HL-60 (cell line): ENCODE data around the gene HNF1B.

Experiments
- DNase-seq, 2 experiments: peaks; one replicate each; pipeline ENCODE4 v3.0.0-alpha.2; 2010 to 2020; ENCODE audit warnings: low read depth in 1 of 2, low spot score in 1 of 2
- H3K27ac ChIP-seq: fragments of 250-450 bp; sonication (Bioruptor Pico); replicated peaks from 2 replicates; pipeline ENCODE4 v1.5.1; 2020; ENCODE audit warnings: mild to moderate bottlenecking, moderate library complexity
- H3K27me3 ChIP-seq: fragments of 250-450 bp; sonication (Bioruptor Pico); 2 replicates; pipeline ENCODE4 v1.5.1; 2021; ENCODE audit warnings: mild to moderate bottlenecking, moderate library complexity; ENCODE audit not compliant: insufficient read depth, poor library complexity, severe bottlenecking
- H3K4me3 ChIP-seq: replicated peaks from 2 replicates; pipeline ENCODE4 v1.5.1; 2011; ENCODE audit warnings: mild to moderate bottlenecking, control low read depth, low read length; ENCODE audit not compliant: insufficient read depth
- GABPA ChIP-seq: IDR thresholded peaks from 2 replicates; pipeline ENCODE4 v1.6.1; 2012; ENCODE audit warnings: low read depth
- POLR2AphosphoS5 ChIP-seq: IDR thresholded peaks from 2 replicates; pipeline ENCODE4 v1.6.1; 2012; ENCODE audit warnings: low read depth
- SPI1 ChIP-seq: IDR thresholded peaks from 2 replicates; pipeline ENCODE4 v1.6.1; 2012; ENCODE audit warnings: low read depth, mild to moderate bottlenecking, borderline replicate concordance
- long read RNA-seq: library from polyadenylated mRNA; unstranded; transcript quantifications from one replicate; pipeline ENCODE4 v2.0.0, GENCODE V29; 2020
- TF ChIP-seq, protein P1 (sequence below): IDR thresholded peaks from one replicate; pipeline ENCODE4 v1.5.1; 2011; ENCODE audit warnings: low read length, control low read depth, inconsistent platforms; ENCODE audit not compliant: insufficient read depth
- TF ChIP-seq, protein P2 (sequence below): IDR thresholded peaks from 2 replicates; pipeline ENCODE4 v1.6.1; 2012; ENCODE audit warnings: low read depth; ENCODE audit not compliant: insufficient replicate concordance

The HNF1B gene
- long read RNA-seq, result 0 reads

GRCh38 chr17:37744961-37745800, at the start of gene HNF1B:
Gene HNF1B, minus strand, starts transcription at chr17:37745059. Its CDS starts 175 bp downstream, at chr17:37744884.
- TF ChIP-seq POLR2AphosphoS5, result no peak
- TF ChIP-seq, protein P1, sequence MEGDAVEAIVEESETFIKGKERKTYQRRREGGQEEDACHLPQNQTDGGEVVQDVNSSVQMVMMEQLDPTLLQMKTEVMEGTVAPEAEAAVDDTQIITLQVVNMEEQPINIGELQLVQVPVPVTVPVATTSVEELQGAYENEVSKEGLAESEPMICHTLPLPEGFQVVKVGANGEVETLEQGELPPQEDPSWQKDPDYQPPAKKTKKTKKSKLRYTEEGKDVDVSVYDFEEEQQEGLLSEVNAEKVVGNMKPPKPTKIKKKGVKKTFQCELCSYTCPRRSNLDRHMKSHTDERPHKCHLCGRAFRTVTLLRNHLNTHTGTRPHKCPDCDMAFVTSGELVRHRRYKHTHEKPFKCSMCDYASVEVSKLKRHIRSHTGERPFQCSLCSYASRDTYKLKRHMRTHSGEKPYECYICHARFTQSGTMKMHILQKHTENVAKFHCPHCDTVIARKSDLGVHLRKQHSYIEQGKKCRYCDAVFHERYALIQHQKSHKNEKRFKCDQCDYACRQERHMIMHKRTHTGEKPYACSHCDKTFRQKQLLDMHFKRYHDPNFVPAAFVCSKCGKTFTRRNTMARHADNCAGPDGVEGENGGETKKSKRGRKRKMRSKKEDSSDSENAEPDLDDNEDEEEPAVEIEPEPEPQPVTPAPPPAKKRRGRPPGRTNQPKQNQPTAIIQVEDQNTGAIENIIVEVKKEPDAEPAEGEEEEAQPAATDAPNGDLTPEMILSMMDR, result no peak
- no peak within 1 kb of the TSS for H3K4me3 ChIP-seq
- peaks cover 74% of the 10 kb centered on the region for H3K27me3 ChIP-seq
- no peak within 1 kb of the TSS for H3K27ac ChIP-seq
- no peak for DNase-seq

DNA sequence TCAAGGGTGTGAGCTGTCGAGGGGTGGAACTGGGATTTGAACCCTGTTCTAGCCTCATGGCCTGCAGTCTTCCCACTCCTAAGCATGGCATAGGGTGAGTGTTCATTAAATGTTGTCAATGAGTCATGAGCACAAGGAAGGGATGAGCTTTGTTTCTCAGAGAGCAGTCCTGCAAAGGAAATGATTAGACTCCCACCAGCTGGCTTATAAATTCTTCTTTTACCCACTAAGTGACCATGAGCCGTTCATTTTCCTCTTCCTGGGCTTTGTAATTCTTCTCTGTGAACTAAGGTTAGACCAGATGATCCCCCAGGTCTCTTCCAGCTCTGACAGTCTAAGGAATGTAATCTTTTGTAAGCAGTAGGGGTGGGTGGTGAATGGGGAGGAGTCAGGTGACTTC, 47.9 kb upstream of the HNF1B start:
- TF ChIP-seq GABPA (no peak), SPI1 (no peak)
- DNase-seq, result no peak
- no peaks in the 10 kb centered on the region for H3K27me3 ChIP-seq
- H3K4me3 ChIP-seq, result no peak overlapping the region
- no peak overlapping the region for H3K27ac ChIP-seq

DNA sequence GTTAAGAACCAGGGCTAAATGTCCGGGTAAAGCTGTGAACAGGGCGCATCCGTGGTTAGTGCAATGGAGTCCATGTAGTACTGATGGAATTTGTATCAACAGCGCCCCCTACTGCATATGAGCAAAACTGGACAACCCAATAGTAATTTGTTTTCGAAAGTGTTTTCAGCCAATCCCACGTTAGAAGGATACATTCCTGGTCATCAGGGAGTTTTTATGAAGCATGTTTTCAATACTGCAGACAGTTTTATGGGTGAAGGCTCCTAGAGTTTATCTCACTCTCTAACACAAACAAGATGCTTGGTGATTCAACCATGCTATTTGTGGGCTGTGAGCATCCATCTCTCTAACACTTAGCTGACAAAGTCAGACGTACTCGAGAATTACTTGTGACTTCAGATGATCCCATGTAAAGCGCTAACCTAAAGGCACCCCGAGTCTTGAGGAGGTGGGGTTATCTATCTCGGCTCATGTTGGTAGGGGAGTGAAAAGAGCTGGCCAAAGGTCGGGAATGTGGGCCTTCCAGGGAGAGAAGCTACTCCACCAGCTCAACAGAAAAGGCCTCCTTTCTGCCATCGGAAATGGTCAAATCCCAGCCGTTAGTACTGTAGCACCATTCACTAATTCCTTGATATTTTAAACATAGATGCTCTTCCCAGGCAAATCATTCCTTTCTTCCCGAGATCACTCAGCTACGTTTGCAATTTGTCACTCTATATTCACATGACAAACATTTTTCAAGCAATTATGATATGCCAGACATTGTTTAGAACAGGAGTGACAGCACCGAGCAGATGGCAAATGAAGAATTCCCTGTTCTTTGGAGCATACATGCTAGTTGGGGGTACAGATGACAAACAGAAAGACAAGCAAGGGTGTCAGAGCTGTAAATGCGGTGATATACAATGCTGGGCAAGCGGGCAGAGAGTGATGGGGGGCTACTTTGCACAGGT, 46.9 kb upstream of the HNF1B start:
- Histone ChIP-seq H3K27me3 (no peaks in the 10 kb centered on the region), H3K27ac (no peak overlapping the region), H3K4me3 (no peak overlapping the region)
- TF ChIP-seq GABPA, result no peak
- TF ChIP-seq, protein P1, result peak; percentile 60
- TF ChIP-seq SPI1, result no peak
- TF ChIP-seq, protein P2, sequence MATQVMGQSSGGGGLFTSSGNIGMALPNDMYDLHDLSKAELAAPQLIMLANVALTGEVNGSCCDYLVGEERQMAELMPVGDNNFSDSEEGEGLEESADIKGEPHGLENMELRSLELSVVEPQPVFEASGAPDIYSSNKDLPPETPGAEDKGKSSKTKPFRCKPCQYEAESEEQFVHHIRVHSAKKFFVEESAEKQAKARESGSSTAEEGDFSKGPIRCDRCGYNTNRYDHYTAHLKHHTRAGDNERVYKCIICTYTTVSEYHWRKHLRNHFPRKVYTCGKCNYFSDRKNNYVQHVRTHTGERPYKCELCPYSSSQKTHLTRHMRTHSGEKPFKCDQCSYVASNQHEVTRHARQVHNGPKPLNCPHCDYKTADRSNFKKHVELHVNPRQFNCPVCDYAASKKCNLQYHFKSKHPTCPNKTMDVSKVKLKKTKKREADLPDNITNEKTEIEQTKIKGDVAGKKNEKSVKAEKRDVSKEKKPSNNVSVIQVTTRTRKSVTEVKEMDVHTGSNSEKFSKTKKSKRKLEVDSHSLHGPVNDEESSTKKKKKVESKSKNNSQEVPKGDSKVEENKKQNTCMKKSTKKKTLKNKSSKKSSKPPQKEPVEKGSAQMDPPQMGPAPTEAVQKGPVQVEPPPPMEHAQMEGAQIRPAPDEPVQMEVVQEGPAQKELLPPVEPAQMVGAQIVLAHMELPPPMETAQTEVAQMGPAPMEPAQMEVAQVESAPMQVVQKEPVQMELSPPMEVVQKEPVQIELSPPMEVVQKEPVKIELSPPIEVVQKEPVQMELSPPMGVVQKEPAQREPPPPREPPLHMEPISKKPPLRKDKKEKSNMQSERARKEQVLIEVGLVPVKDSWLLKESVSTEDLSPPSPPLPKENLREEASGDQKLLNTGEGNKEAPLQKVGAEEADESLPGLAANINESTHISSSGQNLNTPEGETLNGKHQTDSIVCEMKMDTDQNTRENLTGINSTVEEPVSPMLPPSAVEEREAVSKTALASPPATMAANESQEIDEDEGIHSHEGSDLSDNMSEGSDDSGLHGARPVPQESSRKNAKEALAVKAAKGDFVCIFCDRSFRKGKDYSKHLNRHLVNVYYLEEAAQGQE, result no peak
- peak in 1 of 2 experiments; percentile 49 for DNase-seq

DNA sequence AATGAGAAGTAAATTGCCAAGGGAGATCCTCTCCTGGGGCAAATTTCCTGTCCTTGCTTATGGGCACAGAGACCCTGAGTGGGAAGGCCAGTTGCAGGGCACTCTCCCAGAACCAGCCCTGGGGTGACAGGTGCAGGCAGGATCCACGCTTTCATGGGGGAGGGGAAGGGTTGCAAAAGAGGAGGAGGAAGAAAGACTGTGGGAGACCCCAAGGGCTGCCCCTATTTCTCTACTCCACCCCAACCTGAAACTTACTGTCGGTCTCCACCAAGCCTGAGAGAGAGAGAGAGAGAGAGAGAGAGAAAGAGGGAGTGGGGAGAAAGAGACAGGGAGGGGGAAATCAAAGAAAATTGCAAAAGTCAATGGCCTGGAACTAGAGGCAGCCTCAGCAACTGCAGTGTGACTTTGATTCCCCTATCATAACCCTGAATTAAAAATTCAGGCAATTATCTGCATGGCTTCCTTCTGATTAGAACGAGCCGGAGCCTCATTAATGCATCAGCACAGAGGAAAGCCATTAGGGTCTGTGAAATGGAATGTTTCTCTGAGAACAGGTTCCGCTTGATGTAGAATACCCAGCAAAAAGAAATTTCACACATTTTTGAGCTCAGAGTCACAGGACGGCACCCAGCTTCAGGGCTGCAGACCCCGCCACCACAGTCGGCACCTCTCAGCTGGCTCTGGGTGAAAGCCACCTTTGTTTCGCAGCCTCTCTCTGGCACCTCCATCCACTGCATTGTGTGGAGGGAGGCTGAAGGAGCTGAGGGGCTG, 45.1 kb upstream of the HNF1B start:
- no peak overlapping the region for H3K27ac ChIP-seq
- DNase-seq, result no peak
- H3K4me3 ChIP-seq, result no peak overlapping the region
- no peaks in the 10 kb centered on the region for H3K27me3 ChIP-seq
- TF ChIP-seq, protein P2, result no peak
- TF ChIP-seq SPI1, result no peak
- TF ChIP-seq, protein P1, result no peak
- no peak for TF ChIP-seq POLR2AphosphoS5
- no peak for TF ChIP-seq GABPA
